HG03565 (cell line): ENCODE data around the gene RBM15B.
"Not testable (repeated sequence)": the region's sequence is repeated elsewhere in the genome, so short reads cannot be mapped to it uniquely, and the experiment has no call there.

Source experiments
- ATAC-seq: cut with Tn5 transposase; IDR thresholded peaks from one replicate; pipeline ENCODE4 v1.9.1; 2021; ENCODE audit warnings: mild to moderate bottlenecking, moderate library complexity; ENCODE audit not compliant: unreplicated experiment

RBM15B gene

DNA sequence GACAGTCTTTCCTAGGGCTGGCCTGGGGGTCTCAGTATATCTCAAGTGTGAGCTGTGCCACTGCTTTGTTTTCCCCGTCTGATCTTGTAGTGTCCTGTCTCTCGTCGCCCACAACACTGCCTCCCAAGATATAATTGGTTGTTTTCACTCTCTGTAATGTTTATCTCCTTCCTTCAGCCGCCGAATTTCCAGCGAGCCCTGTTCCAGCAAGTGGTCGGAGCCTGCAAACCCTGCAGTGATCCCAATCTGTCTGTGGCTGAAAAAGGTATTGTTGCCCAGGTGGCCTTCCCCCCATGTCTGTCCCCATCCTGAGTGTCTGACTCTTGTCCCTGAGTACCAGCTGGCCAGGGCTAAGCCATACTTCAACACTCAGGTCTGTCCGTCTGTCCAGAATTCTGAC is 15.5 kb upstream of the RBM15B start:
- no peak for ATAC-seq

GRCh38 chr3:51378065-51378464 is 13.0 kb upstream of the RBM15B start:
- no peak for ATAC-seq

GRCh38 chr3:51378726-51379125 is 12.4 kb upstream of the RBM15B start:
- ATAC-seq = no peak

DNA sequence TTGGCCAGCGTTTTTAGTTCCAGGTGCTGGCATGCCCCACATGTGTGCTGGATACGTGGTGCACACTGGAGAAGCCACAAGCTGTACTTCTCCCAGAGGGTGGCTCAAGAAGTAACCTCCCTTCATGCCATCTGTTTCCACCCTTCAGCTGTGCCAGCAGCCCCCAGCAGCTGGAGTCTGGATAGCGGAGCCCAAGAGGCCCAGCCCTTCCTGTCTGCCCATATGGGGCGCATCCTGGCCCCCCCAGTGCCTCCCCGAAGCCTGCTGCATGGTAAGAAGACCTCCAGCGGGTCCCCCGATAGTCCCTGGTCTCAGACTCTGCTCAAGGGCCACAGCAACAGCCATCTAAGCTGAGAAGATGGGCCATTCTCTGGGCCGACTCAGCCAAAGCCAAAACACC is 11.8 kb upstream of the RBM15B start:
- ATAC-seq = no peak

- ATAC-seq = no peak
These were observed 11.2 kb upstream of the RBM15B start for GRCh38 chr3:51379746-51380455.

DNA sequence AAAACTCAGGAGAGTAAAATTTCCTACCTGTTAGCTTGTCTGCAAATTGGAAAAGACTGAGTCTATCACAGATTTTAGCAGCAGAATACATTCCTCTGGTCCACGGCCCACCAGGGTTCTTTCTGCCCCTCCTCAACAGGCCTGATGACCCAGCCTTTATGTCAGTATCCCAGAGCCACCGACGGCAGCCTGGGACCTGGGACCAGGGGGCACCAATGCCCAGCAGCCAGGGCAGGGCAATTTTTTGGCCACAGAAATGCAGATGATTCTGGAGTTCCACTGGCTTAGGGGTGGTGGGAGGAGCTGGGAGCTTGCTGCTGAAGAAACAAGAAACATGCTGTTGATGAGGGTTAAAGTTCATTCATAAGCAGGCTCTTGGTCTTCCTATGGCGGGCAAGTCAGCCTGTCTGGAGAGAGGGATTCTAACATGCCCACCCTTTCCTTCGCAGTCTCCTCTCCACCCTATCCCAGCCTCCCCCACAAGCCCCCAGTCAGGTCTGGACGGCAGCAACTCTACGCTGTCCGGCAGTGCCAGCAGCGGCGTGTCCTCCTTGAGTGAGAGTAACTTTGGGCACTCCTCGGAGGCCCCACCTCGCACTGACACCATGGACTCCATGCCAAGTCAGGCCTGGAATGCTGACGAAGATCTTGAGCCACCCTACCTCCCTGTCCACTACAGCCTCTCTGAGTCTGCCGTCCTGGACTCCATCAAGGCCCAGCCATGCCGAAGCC is 10.3 kb upstream of the RBM15B start:
- no peak for ATAC-seq

- no peak for ATAC-seq
These were observed 9.8 kb upstream of the RBM15B start for GRCh38 chr3:51381333-51381705.

- ATAC-seq = no peak
These were observed 8.9 kb upstream of the RBM15B start for GRCh38 chr3:51382076-51382745.

GRCh38 chr3:51382947-51383578 is 8.0 kb upstream of the RBM15B start:
- ATAC-seq = no peak

DNA sequence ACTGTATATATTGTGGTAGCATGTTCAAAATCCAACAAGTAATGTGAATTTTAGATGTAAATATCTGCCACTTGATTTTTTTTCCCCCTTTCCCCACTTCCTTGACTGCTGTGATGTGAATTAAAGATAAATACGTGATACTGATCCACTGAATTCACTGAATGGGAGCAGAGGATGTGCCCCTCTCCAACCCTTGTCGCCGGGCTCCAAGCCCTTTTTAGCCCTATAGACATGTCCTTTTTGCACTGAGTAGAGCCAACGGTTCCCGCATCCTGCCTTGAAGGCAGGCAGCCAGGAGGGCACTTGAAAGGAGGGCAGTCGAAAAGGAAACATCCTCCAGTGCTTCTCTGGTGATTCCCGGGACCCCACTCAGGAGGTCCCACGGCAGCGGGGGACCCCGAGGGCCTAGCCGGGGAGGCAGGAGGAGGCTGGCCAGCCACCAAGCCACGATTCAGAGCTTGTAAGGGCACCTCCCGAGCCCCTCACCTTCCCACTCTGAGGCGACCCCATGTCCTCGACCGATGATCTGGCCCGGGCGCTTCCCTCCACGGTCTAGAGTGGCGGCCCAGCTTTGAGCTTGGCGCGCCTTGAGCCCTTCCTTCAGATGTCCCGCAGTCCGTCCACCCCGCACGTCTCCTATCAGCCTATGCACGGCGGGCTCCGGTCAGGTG is 6.9 kb upstream of the RBM15B start:
- ATAC-seq = no peak

DNA sequence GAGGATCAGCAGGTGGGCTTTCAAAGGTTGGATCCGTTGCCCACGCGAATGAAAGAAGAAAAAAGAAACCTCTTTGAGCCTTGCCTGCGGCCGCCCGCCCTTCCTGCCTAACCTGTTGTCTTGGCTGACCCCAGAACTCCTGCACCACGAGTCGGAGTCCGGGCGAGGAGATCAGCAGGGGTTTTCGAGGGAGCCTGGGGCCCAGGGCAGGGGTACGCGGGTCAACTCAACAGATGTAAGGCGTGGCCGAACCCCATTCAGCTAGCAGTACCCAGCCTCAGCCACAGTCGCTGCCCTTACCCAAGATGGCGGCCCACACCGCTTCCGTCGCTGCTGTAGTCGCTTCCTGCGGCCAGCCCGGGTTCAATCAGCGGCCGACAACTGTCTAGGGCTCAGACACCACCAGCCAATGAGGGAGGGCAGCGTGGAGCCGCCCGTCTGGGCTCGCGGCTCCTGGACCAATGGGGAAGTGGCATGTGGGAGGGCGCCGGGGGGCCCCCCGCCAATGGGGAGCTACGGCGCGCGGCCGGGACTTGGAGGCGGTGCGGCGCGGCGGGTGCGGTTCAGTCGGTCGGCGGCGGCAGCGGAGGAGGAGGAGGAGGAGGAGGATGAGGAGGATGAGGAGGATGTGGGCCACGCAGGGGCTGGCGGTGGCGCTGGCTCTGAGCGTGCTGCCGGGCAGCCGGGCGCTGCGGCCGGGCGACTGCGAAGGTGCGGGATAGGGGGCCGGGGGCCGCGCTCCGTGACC is 6.2 kb upstream of the RBM15B start, which contains the start of gene MANF:
Gene MANF (plus strand): TSS at position 566 of the 748 bp plus-strand sequence. CDS start 52 bp downstream, at position 618.
- peak; percentile 90 for ATAC-seq

GRCh38 chr3:51385621-51386091 is 5.4 kb upstream of the RBM15B start:
- ATAC-seq = no peak

- ATAC-seq = no peak
These were observed 4.8 kb upstream of the RBM15B start for GRCh38 chr3:51386159-51386851.

GRCh38 chr3:51386852-51387229 is 4.2 kb upstream of the RBM15B start:
- no peak for ATAC-seq

- not testable (repeated sequence) for ATAC-seq
These were observed 3.8 kb upstream of the RBM15B start for GRCh38 chr3:51387281-51387680.

DNA sequence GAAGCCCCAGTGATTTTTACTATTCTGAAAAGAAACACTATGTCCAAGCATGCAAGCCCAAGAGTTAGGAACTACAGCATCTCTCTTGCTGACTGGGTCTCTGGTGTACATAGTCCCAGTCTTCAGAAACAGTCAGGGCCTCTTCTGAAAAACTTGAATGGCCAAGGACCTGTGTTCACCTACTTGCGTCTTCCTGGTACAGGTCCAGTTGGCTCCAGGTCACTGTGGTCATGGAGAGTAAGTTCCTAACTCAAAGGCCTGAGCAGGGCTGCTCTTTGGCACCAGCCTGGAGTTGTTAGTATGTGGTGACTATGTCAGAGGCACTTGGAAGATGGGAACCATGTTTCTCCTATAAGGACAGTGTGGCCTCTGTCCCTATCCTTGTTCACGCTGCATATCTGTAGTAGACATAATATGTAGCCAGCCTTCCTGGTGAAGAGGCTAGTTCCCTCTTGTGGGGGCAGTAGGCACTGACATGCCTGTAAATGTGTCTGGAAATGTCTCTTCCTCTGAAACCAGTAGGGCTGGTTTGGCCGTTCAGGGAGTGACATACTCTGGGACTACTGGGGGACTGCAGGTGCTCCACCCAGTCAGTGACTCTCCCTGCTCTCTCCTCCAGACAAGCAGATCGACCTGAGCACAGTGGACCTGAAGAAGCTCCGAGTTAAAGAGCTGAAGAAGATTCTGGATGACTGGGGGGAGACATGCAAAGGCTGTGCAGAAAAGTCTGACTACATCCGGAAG is 2.6 kb upstream of the RBM15B start:
- no peak for ATAC-seq

DNA sequence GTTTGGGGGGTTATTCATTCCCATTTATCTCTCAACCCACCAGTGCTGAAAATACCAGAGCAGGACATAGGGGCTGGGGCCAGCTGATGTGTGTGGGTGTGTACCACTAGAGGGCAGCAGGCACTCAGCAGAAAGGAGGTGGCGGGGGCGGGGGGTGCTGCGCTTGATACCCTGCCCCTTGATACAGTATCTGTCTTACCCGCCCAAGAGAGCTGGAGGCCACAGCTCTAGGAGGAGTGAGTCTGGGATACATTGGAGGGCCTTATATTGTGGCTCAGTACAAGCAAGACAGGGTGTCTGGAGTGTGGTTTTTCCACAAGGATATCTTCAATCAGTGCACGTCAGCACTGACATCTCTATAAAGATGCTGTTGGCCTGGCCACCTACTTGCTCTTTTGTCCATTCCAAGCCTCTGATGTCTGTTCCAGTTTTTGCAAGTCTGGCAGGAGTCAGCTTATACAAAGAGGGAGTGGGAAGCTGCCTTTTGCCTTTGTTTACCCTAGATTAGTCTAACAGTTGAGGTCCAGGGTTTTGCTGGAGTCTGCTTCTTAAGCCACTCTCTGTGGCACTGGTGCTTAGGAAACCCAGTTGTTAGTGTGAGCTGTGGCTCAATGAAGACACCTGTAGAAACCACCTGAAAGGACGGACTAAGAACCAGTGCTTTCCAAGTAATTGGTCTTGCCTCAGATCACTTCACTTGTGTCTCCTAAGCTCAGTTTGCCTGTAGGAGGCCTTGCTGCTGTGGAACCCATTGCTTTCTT is 1.5 kb upstream of the RBM15B start:
- ATAC-seq = no peak
